Measurements from ENCODE around the gene PBX3.

DNA sequence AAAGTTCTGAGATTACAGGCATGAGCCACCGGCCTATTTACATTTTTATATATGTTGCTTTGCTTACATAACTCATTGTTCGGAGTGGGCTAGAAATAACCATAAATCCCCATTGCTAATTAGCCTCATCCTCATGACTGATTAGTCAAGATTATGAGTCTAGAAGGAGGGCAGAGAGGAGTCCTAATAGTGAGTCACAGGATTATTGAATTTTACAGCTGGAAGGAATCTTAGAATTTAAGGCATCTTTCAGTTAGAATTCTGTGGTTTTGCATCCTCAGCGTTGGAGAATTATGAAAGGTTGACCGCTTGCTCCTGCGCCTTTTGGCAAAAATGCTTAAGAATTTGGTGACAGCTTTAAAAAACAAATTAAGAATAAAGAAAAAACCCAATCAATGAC is 2.6 kb upstream of the PBX3 start:
- TF ChIP-seq POLR2A (IDR thresholded peaks at IDR 0.05) (no peak), CTCF (IDR thresholded peaks at IDR 0.05 in 8 of 11, conservative IDR thresholded peaks at IDR 0.05 in 3 of 11) (no peak)
